ENCODE data around the gene PDCD2.
"Not testable (repeated sequence)": the region's sequence is repeated elsewhere in the genome, so short reads cannot be mapped to it uniquely, and the experiment has no call there.

PDCD2 gene

GRCh38 chr6:170553534-170554012 is 30.9 kb downstream of the PDCD2 start:
- intact Hi-C loops (cut with DNase I), result loop anchor here (1.0 kb wide), 1 partner anchor 802 kb away; the partner anchor contains the start of genes DYNLT2 and ERMARD
- peak in 12 of 42 donors; percentile 11 to 56 (median 30) for DNase-seq

GRCh38 chr6:170552765-170553533 is 31.5 kb downstream of the PDCD2 start, which contains the start of gene PSMB1:
Gene PSMB1 (minus strand): TSS chr6:170553307. CDS start chr6:170553242, 65 bp downstream.
- DNase-seq, result peak; percentile 96 to 99 (median 98)
- intact Hi-C loops (cut with DNase I), result loop anchor here (1.0 kb wide), 1 partner anchor 802 kb away; the partner anchor contains the start of genes DYNLT2 and ERMARD

GRCh38 chr6:170545405-170545804 is 39.0 kb downstream of the PDCD2 start:
- intact Hi-C loops (cut with DNase I), result no loop called here

DNA sequence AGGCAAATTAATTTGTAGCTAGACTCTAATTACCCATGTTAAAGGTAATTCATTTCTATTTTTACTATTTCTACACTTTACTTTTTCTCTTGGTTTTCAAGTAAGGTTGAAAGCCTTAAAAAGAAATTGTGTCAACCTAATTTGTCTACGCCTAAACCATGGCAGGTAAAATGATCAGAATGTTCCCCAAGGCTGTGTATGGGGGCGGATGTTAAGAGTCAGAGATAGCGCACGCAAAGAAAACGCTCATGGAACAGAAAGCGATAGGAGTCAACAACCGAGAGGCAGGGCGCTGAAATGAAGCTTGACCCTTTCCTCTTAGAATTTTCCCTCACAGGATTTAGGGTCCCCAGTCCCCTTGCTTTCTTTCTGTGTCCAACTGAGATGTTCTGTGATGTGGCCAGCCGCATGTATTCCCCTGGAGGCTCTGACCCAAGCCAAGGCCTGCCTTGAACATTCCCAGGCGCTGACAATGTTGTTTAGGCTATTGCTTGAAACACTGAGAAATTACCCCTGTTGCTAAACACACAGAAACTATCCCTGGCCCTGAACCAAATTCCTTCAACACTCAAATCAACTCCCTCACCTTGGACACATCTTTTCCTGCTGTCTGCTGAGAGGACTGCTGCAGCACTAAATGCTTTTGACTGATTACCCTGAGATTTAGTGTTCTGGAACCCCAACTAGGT is 42.3 kb downstream of the PDCD2 start:
- intact Hi-C loops (cut with DNase I), result no loop called here
- peak in 31 of 42 donors; percentile 11 to 81 (median 55) for DNase-seq

More at GRCh38 chr6:170545405-170545804, 39.0 kb downstream of the PDCD2 start:
- DNase-seq, result no peak

GRCh38 chr6:170537329-170537728 is 47.1 kb downstream of the PDCD2 start:
- no peak for DNase-seq
- intact Hi-C loops (cut with DNase I), result no loop called here

- DNase-seq, result no peak
- intact Hi-C loops (cut with DNase I), result no loop called here
Observed at GRCh38 chr6:170536671-170537070, 47.8 kb downstream of the PDCD2 start.

GRCh38 chr6:170535004-170535403 is 49.4 kb downstream of the PDCD2 start:
- intact Hi-C loops (cut with DNase I), result no loop called here

DNA sequence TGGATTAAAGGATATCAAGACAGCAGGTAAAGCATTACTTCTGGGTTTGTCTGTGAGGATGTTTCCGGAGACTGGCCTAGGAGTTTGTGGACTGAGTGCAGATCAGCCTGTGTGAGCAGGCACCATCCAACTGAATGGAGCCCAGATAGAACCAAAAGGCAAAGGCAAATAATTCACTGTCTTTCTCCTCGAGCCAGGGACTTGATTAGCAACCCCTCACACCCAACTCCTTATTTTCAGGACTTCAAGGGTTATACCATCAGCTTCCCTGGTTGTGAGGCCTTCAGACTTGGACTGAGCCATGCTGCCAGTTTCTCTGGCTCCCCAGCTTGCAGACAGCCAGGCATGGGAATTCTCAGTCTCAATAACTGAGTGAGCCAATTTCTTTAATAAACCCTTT is 50.6 kb downstream of the PDCD2 start:
- intact Hi-C loops (cut with DNase I), result loop anchor here (5.0 kb wide), 1 partner anchor 746 kb away; no protein-coding TSS in a partner anchor
- no peak for DNase-seq

More at GRCh38 chr6:170535004-170535403, 49.4 kb downstream of the PDCD2 start:
- no peak for DNase-seq

DNA sequence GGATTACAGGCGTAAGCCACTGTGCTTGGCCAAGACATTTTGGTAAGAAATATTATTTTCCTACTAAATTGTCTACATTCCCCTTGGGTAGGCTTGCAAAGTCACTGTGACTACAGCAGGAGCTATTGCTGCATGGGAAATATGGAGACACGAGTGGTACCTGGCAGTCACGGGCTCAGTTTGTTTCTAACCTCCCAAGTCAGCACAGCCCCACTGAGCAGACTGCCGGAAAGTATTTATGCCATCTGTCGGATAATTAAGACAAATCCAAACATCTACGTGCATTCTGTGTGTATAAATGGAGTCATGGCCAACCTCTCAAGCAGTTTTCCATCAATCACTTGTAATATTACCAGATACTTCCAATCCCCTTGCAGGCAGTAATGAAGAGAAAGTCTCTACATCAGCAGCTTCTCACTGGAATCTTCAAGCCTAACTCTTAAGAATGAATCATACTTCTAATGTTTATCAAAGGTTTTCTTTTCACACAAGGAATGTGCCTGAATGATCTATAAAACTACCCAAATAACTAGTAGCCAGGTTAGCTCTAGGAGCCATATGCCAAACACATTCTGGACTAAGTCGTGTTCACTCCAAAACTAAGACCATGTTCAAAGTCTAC is 51.5 kb downstream of the PDCD2 start:
- intact Hi-C loops (cut with DNase I), result loop anchor here (5.0 kb wide), 1 partner anchor 746 kb away; no protein-coding TSS in a partner anchor
- DNase-seq, result no peak

DNA sequence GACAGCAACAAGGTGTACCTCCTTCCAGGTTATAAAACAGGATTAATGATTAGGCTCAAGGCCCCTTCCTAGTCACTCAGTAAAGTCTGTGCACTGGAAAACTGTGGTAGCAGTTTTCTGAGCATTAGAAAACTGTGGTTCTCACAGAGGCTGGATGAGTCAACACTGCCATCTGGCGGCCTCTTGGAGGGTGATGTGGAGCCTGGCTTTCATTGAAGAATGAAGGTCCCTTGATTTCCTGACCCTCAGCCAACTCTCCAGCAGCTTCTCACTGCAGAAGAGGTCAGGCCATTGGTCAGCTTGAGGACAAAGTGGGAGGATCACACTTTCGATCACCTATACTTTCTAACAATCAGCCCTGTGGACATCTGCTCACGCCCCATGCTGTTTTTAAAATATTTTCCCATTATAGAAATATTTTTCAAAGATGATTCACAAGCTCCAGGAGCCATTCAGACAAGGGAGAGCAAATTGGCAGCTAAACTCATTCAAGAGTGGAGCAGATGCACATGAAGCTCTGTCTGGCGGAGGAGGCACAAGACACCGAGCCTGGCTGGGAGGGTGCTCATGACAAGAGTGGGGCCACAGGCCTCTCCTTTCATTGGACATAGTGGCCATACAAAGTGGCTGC is 54.5 kb downstream of the PDCD2 start:
- DNase-seq, result peak; percentile 62 to 93 (median 86)
- intact Hi-C loops (cut with DNase I), result loop anchor here (5.0 to 10.0 kb wide), 2 partner anchors 225 to 743 kb away; partner anchors contain the start of gene FAM120B

GRCh38 chr6:170527995-170528394 is 56.4 kb downstream of the PDCD2 start:
- intact Hi-C loops (cut with DNase I), result loop anchor here (10.0 kb wide), 1 partner anchor 223 kb away; the partner anchor contains the start of gene FAM120B
- DNase-seq, result not testable (repeated sequence)

- DNase-seq, result no peak
- intact Hi-C loops (cut with DNase I), result loop anchor here (10.0 kb wide), 1 partner anchor 221 kb away; the partner anchor contains the start of gene FAM120B
Observed at GRCh38 chr6:170525795-170526194, 58.6 kb downstream of the PDCD2 start.
